Endothelial cell of umbilical vein (primary cell): ENCODE results near the gene ABCB4. TPM values are rescaled to one million over a fixed set of nuclear protein-coding genes. Genes with fewer than 3 reads are reported as not detected.

ENCODE experiments used
- BruUV-seq: library from RNA; stranded (reverse); fragments of 400-500 nt; replicated peaks from 2 replicates; lab custom pipeline; 2021; lab: Mats Ljungman, UMichigan
- CTCF ChIA-PET: fragments of 300-600, 350-600 bp; sonication (Branson Sonifier 250); formaldehyde crosslinking; loops from one replicate; lab custom pipeline; 2021; ENCODE audit warnings: antibody characterized with exemption, inconsistent platforms; lab: Charles Lee
- POLR2A ChIA-PET: fragments of 300-600, 350-600 bp; sonication (Branson Sonifier 250); formaldehyde crosslinking; loops from one replicate; lab custom pipeline; 2021; ENCODE audit warnings: antibody characterized with exemption, inconsistent platforms; lab: Charles Lee
- DNase-seq: peaks from one replicate; pipeline ENCODE4 v3.0.0-alpha.2; 2011; ENCODE audit warnings: low read depth, low spot score
- FAIRE-seq: peaks from 2 replicates; lab custom pipeline; 2011; peaks lifted over from hg19 to GRCh38; lab: Jason Lieb, UNC
- H2AFZ ChIP-seq: 2 replicates; pipeline ENCODE4 v1.6.0; 2012; ENCODE audit warnings: low read depth, low read length, control low read depth, inconsistent platforms
- H3K27ac ChIP-seq: 2 replicates; pipeline ENCODE4 v1.5.1; 2011; ENCODE audit warnings: low read depth, mild to moderate bottlenecking, control low read depth, low read length, moderate library complexity; ENCODE audit not compliant: insufficient read depth
- H3K27me3 ChIP-seq, 2 experiments: 2 replicates each; pipeline versions ENCODE4 v1.6.0 to v1.6.1; 2011; ENCODE audit warnings: low read length in 2 of 2, mixed read lengths in 1 of 2; ENCODE audit not compliant: control insufficient read depth in 2 of 2, insufficient read depth in 2 of 2
- H3K36me3 ChIP-seq, 2 experiments: 2 replicates in 1 of 2; 3 replicates in 1 of 2; pipeline ENCODE4 v1.5.1; 2011; ENCODE audit warnings: low read length in 2 of 2, mild to moderate bottlenecking in 1 of 2, moderate library complexity in 1 of 2; ENCODE audit not compliant: control insufficient read depth in 2 of 2, insufficient read depth in 2 of 2; ENCODE audit errors: extremely low read depth in 1 of 2
- H3K4me1 ChIP-seq: 3 replicates; pipeline ENCODE4 v1.5.1; 2011; ENCODE audit warnings: mild to moderate bottlenecking, low read length; ENCODE audit not compliant: control insufficient read depth, insufficient read depth; ENCODE audit errors: extremely low read depth
- H3K4me2 ChIP-seq: 2 replicates; pipeline ENCODE4 v1.6.1; 2011; ENCODE audit warnings: low read length, control low read depth, mixed read lengths; ENCODE audit not compliant: insufficient read depth
- H3K4me3 ChIP-seq, 3 experiments: fragments of 200-600 bp in 1 of 3; sonication (generic), shearing (Covaris generic) in 1 of 3; replicated peaks in 1 of 3; 2 replicates each; pipeline ENCODE4 v1.5.1; 2011 to 2016; ENCODE audit warnings: control low read depth in 3 of 3, low read length in 3 of 3, mild to moderate bottlenecking in 2 of 3, inconsistent platforms in 1 of 3, low read depth in 1 of 3, moderate library complexity in 1 of 3; ENCODE audit not compliant: insufficient read depth in 1 of 3
- H3K79me2 ChIP-seq: 2 replicates; pipeline ENCODE4 v1.6.0; 2012; ENCODE audit warnings: low read length, inconsistent platforms; ENCODE audit not compliant: control insufficient read depth, insufficient read depth
- H3K9ac ChIP-seq: replicated peaks from 2 replicates; pipeline ENCODE3; 2011; ENCODE audit warnings: low read length, control low read depth; ENCODE audit not compliant: insufficient read depth; ENCODE audit errors: extremely low read depth
- H3K9me1 ChIP-seq: replicated peaks from 3 replicates; pipeline ENCODE4 v1.6.0; 2011; ENCODE audit warnings: mild to moderate bottlenecking, low read length; ENCODE audit not compliant: control insufficient read depth, insufficient read depth; ENCODE audit errors: extremely low read depth
- H3K9me3 ChIP-seq: replicated peaks from 2 replicates; pipeline ENCODE4 v1.5.1; 2012; ENCODE audit warnings: low read length, inconsistent platforms; ENCODE audit not compliant: control insufficient read depth, insufficient read depth
- H4K20me1 ChIP-seq: replicated peaks from 2 replicates; pipeline ENCODE3; 2011; ENCODE audit warnings: mild to moderate bottlenecking, low read length; ENCODE audit not compliant: control insufficient read depth, insufficient read depth; ENCODE audit errors: extremely low read depth
- EZH2 ChIP-seq: IDR thresholded peaks from 2 replicates; pipeline ENCODE4 v1.6.1; 2012; ENCODE audit warnings: borderline replicate concordance, low read depth, mild to moderate bottlenecking, moderate library complexity, low read length, inconsistent platforms; ENCODE audit not compliant: severe bottlenecking
- FOS ChIP-seq: IDR thresholded peaks from 2 replicates; pipeline ENCODE4 v1.6.1; 2011; ENCODE audit warnings: mild to moderate bottlenecking, low read length, moderate library complexity, borderline replicate concordance; ENCODE audit not compliant: insufficient read depth
- GATA2 ChIP-seq: IDR thresholded peaks from 2 replicates; pipeline ENCODE4 v1.7.0; 2011; ENCODE audit warnings: low read depth, mild to moderate bottlenecking, moderate library complexity, mixed read lengths, low read length; ENCODE audit not compliant: insufficient read length, insufficient read depth
- JUN ChIP-seq: IDR thresholded peaks from 2 replicates; pipeline ENCODE4 v1.6.1; 2011; ENCODE audit warnings: borderline replicate concordance, low read depth; ENCODE audit not compliant: insufficient read length, insufficient read depth
- MYC ChIP-seq: IDR thresholded peaks from one replicate; pipeline ENCODE4 v1.6.1; 2011; ENCODE audit warnings: mild to moderate bottlenecking, low read depth, low read length
- POLR2A ChIP-seq: IDR thresholded peaks from 2 replicates; pipeline ENCODE4 v1.6.1; 2012; ENCODE audit warnings: low read depth, mild to moderate bottlenecking, control low read depth, low read length
- POLR2AphosphoS5 ChIP-seq: IDR thresholded peaks from 2 replicates; pipeline ENCODE4 v1.6.1; 2012; ENCODE audit warnings: low read depth, mild to moderate bottlenecking, control low read depth, low read length, moderate library complexity; ENCODE audit not compliant: insufficient read depth
- dilution Hi-C: fragments of 300-500 bp; cut with MboI; formaldehyde crosslinking; loops from one replicate; pipeline ENCODE4 v1.15.0; 2019; ENCODE audit warnings: low sequenced_read_pairs; ENCODE audit not compliant: extremely low pct_ligation_motif_present
- intact Hi-C: fragments of 100-400 bp; cut with micrococcal nuclease; formaldehyde crosslinking; loops from one replicate; pipeline ENCODE4 v1.10.0; 2022
- polyA plus RNA-seq, 4 experiments: library from polyadenylated mRNA; depleted of rRNA in 3 of 4; stranded (reverse) in 3 of 4; unstranded in 1 of 4; fragments of >200 nt; gene quantifications; 2 replicates each; pipeline versions ENCODE4 v1.2.1 to v1.2.3, GENCODE V29; 2011 to 2012; ENCODE audit warnings: missing spikeins in 1 of 4
- total RNA-seq: library from RNA; stranded (reverse); gene quantifications from 2 replicates; pipeline ENCODE4 v1.2.3, GENCODE V29; 2021
- TF ChIP-seq, protein P1 (sequence below), 2 donors: IDR thresholded peaks; 1 replicate in 1 of 2; 2 replicates in 1 of 2; pipeline ENCODE4 v1.5.1; 2011; ENCODE audit warnings: low read length in 2 of 2, mild to moderate bottlenecking in 2 of 2, moderate library complexity in 2 of 2, control low read depth in 1 of 2, inconsistent platforms in 1 of 2, low read depth in 1 of 2; ENCODE audit not compliant: insufficient read depth in 1 of 2; ENCODE audit errors: extremely low read depth in 1 of 2
- TF ChIP-seq, protein P2 (sequence below): IDR thresholded peaks from 2 replicates; pipeline ENCODE4 v1.6.1; 2011; ENCODE audit not compliant: insufficient read depth, insufficient read length

ABCB4 gene
- total and polyA plus RNA-seq, 2 donors (not counting 3 experiments of a cell fraction or from before 2014, with no cell fraction given) = 0.11 to 0.15 TPM

DNA sequence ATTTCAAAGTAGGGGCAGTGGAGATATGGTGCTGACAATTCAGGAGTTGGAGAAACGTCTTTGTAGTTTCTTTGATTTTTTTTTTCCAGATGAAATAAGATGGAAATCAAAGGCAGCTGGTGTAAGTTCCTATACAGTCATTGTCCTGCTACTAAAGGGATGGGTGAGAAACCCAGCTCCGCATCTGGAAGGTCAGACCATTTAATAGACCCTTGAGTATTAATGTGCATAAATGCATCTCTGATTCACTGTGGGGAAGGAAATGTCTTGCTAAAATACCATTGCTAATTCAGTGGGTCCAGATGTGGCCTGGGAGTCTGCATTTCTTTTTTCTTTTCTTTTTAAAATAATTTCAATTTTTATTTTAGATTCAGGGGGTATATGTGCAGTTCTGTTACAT is 15.5 kb downstream of the ABCB4 start:
- Histone ChIP-seq H3K4me1 (no peaks in the 10 kb centered on the region), H3K27ac (no peak overlapping the region), H3K9ac (no peak overlapping the region), H3K9me1 (no peaks in the 10 kb centered on the region), H3K4me3 (no peak overlapping the region), H3K9me3 (no peaks in the 10 kb centered on the region), H3K4me2 (no peak overlapping the region), H3K79me2 (no peaks in the 10 kb centered on the region), H2AFZ (no peak overlapping the region), H3K36me3 (no peaks in the 10 kb centered on the region), H4K20me1 (no peaks in the 10 kb centered on the region), H3K27me3 (no peaks in the 10 kb centered on the region)
- FAIRE-seq = no peak
- DNase-seq = no peak
- TF ChIP-seq, protein P1, sequence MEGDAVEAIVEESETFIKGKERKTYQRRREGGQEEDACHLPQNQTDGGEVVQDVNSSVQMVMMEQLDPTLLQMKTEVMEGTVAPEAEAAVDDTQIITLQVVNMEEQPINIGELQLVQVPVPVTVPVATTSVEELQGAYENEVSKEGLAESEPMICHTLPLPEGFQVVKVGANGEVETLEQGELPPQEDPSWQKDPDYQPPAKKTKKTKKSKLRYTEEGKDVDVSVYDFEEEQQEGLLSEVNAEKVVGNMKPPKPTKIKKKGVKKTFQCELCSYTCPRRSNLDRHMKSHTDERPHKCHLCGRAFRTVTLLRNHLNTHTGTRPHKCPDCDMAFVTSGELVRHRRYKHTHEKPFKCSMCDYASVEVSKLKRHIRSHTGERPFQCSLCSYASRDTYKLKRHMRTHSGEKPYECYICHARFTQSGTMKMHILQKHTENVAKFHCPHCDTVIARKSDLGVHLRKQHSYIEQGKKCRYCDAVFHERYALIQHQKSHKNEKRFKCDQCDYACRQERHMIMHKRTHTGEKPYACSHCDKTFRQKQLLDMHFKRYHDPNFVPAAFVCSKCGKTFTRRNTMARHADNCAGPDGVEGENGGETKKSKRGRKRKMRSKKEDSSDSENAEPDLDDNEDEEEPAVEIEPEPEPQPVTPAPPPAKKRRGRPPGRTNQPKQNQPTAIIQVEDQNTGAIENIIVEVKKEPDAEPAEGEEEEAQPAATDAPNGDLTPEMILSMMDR (IDR thresholded peaks at IDR 0.05; ENCODE audit: extremely low read depth in 1 of 2, insufficient read depth in 1 of 2, low read depth in 1 of 2, low read length in 2 of 2) = no peak
- TF ChIP-seq GATA2 (no peak), MYC (no peak), POLR2A (no peak), POLR2AphosphoS5 (no peak), JUN (no peak), EZH2 (no peak), FOS (no peak)
- TF ChIP-seq, protein P2, sequence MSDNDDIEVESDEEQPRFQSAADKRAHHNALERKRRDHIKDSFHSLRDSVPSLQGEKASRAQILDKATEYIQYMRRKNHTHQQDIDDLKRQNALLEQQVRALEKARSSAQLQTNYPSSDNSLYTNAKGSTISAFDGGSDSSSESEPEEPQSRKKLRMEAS = no peak
- intact Hi-C loops (no loop called here), dilution Hi-C loops (no loop called here)
- no TSS peak for BruUV-seq
- ChIA-PET CTCF (no interaction called here), POLR2A (no interaction called here)
